Hematopoietic multipotent progenitor cell treated with erythropoietin and hydrocortisone succinate and interleukin-3 and kit ligand, for 15 days (in vitro differentiated cells): ENCODE measurements around the gene COQ10A.
"Not testable (repeated sequence)": the region's sequence is repeated elsewhere in the genome, so short reads cannot be mapped to it uniquely, and the experiment has no call there.

Source experiments
- DNase-seq: peaks from one replicate; pipeline ENCODE4 v3.0.0-alpha.2; 2015; ENCODE audit warnings: low spot score

The COQ10A gene

DNA sequence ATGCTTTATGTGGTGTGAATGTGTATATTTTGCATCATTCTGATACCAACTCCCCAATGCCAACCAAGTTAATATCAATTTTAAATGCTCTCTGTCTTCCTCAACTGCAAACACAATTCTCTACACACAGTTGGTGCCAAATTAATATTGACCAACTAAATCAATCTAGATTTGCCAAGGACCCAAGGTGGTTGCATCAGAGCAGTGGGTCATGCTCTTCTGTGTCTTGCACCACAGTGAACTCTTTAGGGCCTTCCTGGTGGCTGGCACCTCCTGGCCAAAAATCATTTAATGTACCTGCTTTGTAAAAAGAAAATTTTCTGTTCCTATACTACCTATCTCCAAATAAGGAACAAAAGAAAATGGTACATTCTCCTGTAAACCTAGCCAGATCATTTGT, 14.1 kb downstream of the COQ10A start:
- no peak for DNase-seq

DNA sequence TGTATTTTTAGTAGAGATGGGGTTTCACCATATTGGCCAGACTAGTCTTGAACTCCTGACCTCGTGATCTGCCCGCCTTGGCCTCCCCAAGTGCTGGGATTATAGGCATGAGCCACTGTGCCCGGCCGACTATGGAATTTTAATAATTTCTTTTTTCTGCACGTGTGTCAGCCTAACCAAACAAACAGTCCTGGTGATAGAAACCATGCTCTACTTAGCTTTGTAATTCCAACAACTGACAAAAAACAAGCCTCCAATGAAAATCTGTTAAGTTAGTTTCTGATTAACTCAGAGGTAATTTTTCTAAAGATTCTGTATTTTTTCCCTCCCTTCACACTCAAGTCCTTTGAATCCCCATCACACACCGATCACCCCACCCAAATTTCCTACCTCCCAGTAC, 15.3 kb downstream of the COQ10A start:
- DNase-seq: no peak

DNA sequence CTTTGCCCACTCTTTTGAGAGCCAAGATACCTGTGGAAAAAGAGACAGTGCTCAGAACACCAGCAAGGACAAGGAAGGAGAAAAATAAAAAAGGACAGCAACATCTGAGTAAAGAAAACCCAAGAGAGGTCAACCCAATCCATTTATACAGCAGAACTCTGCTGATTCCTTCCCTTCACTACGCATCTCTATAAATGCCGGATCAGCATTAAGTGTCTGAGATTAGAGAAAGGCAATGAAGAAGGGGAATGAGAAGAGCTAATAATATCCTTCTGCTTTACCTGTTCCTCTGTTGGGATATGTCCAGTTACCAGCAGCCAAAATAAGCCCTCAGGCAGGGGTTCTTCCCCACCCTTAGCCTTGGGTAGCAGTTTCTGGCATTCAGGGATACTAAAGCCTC, 15.8 kb downstream of the COQ10A start:
- no peak for DNase-seq

DNA sequence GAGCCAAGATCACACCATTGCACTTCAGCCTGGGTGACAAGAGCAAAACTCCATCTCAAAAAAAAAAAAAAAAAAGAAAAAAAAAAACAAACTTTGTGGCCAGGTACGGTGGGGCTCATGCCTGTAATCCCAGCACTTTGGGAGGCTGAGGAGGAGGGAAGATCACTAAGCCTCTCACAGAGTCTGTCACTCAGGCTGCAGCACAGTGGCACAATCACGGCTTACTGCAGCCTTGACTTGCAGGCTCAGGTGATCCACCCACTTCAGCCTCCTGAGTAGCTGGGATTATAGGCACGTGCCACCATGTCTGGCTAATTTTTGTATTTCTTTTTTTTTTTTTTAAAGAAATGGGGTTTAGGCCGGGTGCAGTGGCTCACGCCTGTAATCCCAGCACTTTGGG, 17.5 kb downstream of the COQ10A start:
- not testable (repeated sequence) for DNase-seq

DNA sequence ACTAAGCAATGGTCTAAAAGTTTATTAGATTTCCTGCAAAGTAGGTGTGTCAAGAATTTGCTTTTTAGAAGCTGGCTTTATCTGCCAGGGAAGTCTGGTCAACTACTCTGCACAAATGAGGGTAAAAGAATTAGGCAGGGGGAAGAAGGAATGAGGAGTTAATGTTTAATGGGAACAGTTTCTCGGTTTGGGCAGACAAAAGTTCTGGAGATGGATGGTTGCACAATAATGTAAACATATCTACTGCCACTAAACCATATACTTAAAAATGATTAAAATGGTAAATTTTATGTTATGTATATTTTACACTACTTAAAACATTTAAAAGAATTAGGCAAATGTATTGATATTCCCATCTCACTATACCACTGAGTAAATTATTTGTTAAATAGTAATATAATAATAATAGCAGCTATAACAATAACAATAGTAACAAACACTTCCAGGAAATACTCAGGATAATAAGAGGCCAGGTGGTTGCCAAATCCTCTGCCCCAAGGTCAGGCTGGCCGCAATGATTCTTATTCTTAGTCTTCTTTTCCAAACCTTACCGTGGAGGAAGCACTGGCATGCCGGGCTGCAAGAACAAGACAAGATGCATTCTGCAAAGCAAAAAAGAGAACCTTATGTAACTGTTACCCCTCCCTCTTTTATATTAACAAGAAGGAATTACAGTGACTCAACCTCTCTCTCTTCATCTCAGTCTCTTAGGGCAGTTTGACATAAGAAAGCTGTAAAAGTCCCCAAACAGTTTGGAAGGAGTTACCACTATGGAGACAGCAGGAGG, 19.5 kb downstream of the COQ10A start:
- DNase-seq: no peak

DNA sequence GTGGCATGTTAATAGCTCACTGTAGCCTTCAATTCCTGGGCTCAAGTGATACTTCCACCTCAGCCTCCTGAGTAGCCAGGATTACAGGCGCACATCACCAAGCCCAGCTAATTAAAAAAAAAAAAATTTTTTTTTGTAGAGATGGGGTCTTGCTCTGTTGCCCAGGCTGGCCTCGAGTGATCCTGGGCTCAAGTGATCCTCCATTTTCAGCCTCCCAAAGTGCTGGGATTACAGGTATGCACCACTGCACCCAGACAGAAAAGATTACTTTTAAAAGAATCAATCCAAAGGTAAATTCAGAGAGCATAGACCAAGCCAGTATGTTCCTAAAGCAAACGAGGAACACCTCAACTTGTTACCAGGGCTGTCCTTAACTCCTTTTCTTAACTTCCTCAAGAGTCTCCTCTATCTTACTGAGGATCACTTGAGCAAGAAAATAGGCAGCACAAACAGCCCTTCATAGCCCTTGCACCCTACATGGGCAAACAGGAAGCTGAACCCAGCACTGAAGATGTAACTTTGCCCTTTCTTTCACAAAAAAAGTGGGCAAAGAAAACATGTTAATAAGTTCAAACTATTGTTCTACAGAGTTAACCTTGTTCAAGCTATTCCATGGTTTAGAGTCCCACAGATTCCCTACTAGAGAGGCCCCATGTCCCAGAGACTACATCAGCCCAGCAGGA, 22.1 kb downstream of the COQ10A start:
- no peak for DNase-seq

DNA sequence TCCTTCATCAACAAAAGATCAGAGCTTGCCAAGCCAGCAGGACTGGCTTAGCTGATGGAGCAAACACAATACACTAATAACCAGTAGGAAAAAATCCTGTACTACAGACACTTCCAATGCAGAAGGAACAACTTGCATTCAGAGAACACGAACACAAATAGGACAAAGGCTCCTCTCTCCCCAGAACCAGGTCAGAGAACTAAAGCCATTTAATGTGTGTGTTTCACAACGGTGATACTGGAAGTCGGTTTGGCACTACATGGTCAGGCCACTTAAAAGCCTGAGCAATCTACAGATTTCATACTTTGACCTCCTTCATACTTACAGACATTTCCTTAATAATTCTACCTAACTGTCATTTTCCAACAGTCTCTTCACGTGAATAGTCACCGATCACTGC, 27.1 kb downstream of the COQ10A start:
- DNase-seq: no peak

DNA sequence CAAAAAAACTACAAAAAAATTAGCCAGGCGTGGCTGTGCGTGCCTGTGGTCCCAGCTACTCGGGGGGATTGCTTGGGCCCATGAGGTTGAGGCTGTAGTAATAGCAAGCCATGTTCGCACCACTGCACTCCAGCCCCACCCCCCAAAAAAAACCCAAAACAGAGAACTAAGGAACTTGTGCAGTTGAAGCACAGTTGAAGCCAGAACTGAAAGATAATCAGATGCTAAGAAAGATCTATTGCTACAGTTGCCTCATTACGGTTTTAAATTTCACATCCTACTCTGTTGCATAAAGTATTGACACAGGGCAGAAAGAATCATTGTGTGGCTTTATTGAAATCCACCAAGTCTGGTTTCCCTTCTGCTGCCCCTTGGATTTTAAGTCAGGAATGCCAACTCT, 29.6 kb downstream of the COQ10A start:
- DNase-seq: no peak

DNA sequence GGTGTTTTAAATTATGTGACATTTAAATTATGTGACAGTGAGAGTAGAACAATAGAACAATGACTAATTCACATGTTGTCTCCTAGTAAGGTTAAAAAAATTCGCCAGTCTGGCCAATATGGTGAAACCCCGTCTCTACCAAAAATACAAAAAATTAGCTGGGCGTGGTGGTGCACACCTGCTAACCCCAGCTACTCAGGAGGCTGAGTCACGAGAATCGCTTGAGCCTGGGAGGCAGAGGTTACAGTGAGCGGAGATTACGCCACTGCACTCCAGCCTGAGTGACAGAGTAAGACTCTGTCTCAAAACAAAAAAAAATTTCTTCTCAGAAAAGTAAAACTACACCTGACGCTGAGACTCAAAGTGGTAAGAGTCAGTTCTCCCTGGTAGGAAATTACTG, 30.7 kb downstream of the COQ10A start:
- DNase-seq: no peak

DNA sequence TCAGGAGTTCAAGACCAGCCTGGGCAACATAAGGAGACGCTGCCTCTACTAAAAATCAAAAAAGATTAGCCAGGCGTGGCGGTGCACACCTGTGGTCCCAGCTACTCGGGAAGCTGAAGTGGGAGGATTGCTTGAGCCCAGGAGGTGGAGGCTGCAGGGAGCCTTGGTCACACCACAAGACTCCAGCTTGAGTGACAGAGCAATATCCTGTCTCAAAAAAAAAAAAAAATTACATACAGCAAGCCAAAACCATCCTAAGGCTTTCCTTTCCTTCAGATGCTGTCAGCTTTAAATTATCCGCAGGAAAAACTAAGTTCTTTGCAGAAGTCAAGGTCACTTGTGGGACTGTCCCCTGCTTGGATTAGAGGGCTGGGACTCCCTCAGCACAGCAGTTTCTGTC, 32.1 kb downstream of the COQ10A start:
- no peak for DNase-seq

DNA sequence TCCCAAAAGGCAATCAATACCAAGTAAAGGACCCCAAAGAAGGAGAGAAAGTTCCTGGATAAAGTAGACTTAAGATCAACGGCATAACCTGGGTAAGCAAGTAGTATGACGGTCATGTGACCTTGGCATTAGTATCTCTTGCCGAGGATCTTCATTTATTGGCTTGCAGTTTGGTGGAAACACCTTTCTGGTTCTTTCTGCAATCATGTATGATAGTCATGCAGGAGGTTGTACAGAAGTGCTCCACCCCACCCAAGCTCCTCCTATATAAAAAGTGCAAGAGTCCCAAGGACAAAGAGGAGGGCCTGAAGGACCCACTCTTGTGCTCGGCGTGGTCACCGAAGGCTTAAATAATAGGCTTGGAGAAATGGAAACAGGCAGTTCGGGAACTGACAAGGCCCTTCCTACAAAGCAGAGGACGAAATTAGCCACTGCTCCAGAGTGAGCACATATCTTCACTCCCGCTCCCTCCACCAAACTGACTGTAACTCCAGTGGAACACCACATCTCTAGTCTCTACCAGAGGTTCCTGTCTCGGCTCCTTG, 32.6 kb downstream of the COQ10A start:
- DNase-seq: peak; percentile 50

DNA sequence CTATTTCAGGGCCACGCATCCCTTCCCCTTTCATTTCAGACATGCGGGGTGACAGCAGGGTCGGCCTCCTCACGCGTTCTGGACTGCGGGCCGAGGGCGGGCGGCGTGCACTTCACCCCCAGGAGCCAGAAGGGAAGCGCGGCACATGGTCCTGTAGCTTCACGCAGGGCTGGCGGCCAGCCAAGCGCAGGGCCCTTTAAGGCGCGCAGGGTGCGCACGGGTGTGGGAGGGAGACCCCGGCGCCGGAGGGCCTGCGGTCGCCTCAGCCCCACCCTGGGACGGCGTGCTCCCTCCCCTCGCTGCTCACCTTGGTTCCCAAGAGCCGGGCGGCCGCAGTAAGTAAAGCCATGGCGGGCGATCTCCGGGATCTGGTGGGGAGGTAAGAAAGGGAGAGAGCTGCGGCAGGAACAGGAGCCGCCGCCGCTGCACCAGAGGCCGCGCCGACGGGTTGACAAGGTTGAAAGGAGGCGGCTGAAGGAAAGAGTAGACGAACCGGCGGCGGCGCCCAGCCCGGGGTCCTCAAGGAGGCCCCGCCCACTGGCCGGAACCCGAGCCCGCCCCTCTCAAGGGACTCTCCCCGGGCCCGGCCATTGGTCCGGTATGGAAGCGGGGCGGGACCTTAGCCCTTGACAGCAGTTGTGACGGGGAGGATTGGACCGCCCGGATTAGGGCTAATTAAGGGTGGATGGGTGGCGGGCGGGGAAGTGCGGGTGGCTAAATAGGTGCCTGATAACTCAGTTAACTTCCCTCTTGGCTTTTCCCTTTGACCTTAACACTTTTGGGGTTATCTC, 33.3 kb downstream of the COQ10A start, which contains the start of gene CS:
TSS of gene CS (minus strand) at position 478 of the 791 bp plus-strand sequence. CDS start at position 349, 129 bp downstream.
- peak; percentile 99 for DNase-seq

DNA sequence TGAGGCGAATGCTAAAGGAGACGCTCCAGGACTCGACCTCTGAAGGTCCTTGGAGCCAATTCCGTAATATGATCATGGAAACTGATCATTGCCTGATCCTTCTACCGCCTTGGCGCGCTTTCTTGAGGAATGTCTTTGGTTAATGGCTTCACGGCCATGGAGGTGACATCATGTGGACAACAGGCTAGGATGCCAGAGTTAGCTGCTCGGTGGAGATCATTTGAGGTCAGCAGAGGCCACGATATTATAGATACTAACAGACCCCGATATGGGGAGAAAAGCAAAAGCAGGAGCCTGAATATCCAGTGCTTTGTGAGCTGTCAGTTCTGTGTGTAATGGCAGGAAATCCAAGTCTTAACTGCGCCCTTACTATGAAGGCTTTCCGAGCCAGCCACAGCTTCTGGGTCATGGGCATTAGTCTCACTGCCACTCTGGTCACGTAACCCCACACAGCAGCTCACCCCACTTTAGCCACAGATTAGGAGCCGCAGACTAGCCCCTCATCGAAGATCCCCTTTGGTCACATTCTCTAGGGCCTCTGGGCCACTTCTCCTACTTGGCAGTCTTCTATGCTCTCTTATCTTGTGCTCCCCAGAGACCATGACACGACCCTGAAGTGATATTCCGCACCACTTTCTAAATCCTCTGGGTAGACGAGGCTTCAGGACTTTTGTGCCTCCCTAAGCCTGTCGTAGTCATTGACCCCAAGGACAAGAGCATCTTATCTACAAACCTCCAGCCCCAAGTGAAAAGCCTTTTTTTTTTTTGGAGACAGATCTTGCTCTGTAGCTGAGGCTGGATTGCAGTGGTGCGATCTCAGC, 34.1 kb downstream of the COQ10A start:
- peak; percentile 49 for DNase-seq

DNA sequence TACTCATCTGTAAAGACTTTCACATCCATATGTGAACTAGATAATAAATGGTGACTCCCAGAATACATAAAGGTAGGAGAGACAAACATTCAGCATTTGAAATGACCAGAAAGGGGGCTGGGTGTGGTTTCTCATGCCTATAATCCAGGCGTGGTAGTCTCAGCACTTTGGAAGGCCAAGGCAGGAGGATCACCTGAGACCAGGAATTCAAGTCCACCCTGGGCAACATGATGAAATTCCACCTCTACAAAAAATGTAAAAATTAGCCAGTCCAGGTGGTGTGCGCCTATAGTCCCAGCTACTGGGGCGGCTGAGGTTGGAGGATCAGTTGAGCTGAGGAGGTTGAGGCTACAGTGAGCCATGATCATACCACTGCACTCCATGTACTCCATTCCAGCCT, 37.5 kb downstream of the COQ10A start:
- DNase-seq: no peak

DNA sequence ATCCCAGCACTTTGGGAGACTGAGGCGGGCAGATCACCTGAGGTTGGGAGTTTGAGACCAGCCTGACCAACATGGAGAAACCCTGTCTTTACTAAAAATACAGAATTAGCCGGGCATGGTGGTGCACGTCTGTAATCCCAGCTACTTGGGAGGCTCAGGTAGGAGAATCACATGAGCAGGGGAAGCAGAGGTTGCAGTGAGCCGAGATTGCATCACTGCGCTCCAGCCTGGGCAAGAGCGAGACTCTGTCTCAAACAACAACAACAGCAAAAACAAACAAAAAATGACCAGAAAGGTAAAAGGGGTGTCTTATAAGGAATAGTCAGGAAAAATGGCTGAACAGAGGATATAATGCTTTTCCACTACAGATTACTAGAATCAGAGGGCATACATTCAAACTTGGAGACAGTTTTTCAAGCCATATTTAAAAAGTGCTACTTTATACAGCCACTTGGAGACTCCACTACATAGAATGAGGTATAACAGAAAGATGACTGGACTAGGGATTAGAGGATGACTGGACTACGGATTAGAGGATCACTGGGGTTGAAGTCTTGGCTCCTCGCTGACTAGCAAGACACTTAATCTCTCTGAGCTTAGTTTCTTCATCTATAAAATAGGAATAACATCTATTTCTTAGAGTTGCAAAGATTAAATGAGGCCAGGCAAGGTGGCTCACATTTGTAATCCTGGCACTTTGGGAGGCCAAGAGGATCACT, 38.3 kb downstream of the COQ10A start:
- no peak for DNase-seq

DNA sequence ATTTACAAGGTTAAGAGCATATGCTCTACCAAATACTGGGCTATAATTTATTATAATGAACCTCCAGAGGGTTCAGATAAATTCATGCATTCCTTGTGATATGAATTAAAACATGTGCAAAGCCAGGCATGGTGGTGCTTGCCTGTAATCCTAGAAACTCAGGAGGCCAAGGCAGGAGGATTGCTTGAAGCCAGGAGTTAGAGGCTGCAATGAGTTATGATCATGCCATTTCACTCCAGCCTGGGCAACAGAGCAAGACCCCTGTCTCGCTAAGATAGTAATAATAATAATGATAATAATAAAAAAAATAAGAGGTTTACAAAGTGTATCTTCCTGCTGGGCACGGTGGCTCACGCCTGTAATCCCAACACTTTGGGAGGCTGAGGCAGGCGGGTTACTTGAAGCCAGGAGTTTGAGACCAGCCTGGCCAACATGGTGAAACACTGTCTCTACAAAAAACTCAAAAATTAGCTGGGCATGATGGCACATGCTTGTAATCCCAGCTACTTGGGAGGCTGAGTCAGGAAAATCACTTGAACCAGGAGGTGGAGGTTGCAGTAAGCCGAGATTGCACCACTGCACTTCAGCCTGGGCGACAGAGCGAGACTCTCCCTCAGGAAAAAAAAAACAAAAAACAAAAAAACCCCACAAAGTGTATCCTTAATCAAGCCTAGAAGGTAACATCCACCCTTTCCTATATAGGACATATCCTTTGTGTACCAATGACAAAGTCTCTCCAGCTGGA, 40.7 kb downstream of the COQ10A start:
- DNase-seq: no peak

DNA sequence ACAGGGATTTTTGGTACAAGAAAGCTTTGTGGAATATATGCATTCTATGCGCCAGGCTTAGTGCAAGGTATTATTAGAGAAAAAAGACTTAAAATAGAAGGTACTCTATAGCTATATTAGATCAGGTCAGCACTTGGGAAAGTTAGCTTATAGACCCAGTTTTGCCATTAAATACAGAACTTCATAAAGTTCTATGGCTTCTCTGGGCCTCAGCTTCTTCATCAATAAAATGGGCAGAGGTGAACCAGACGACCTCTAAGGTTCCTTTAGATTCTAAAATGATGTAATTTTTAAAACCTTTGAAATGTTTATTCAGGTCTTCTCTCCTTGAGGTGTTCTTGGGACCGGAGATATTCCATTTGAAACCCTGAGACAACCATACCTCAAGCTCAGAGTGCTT, 42.0 kb downstream of the COQ10A start:
- DNase-seq: no peak

DNA sequence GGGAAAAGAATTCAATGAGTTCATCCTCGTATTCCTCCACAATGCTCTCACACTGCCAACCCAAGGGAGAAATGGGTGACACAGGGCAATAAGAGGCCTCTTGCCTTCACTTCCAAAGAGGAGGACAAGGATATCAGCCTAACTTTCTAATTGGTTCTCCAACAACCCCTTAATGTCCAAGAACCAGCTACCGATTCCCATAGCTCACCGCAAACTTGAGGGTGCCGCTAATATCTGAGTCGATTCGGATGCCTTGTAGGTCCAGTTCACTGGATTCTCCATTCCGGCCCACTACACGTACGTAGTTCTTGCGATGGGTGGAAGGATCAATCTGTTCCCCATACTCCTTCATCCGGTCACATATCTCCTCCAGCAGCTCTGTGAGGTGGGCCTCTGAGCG, 44.3 kb downstream of the COQ10A start:
- DNase-seq: no peak

DNA sequence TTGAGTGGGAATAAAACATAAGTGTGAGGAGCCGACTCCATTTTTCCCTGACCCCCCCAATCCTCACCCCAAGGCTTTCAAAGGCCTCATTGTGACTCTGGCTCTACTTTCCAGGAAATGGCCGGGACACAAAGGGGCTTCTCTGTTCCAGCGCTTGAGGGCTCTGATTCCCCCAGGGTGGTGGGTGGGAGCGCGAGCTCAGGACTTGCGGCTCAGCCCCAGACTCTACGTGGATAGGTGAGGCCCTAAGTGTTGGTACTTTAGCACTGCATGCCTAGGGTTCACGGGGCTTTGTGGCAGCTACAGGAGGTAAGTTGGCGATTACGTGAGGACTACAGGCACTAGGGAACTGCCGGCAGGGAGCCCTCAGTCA, 48.5 kb downstream of the COQ10A start:
- DNase-seq: no peak
